Measurements from ENCODE around the gene NR6A1. TPM values are rescaled to one million over a fixed set of nuclear protein-coding genes. Genes with fewer than 3 reads are reported as not detected.
"Not testable (repeated sequence)": the region's sequence is repeated elsewhere in the genome, so short reads cannot be mapped to it uniquely, and the experiment has no call there.

NR6A1 gene
- polyA plus RNA-seq, 1 donor: 1.1 TPM

DNA sequence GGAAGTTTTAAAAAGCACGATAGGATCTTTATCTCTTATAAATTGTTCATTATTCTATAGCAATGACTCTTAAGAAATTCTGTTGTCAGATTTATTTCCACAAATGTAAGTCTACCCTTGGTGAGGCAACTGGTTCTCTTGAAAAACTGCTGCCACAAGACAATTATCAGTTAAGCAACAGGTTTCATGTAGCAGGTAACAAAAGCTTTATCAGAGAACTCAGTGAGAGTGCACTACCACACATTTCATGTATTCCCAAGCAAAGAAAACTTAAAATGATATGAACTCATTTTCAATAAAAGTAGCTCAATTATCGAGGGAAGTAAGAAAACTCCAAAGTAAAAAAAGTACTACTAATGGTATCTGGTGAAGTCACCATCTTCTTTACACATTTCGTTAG lies 9.4 kb downstream of the NR6A1 start:
- DNase-seq (ENCODE audit: low read depth): no peak

DNA sequence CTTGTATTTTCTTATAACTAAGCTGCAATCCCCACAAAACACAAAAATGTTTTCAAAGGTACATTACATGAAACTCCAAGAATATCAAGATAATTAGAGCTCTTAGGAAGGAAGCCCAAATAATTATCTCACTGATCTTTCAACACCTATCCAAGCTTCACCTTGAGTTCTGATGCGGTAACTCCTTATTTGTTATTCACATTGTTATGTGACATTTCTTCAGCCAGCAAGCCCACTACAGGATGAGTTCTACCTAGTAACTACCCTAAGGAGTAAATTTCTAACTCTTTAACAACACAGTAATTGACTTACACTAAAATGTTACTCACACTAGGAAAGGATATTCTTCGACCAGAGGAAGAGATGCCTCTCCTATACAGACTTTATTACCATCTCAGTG lies 9.9 kb downstream of the NR6A1 start:
- DNase-seq (ENCODE audit: low read depth): no peak

DNA sequence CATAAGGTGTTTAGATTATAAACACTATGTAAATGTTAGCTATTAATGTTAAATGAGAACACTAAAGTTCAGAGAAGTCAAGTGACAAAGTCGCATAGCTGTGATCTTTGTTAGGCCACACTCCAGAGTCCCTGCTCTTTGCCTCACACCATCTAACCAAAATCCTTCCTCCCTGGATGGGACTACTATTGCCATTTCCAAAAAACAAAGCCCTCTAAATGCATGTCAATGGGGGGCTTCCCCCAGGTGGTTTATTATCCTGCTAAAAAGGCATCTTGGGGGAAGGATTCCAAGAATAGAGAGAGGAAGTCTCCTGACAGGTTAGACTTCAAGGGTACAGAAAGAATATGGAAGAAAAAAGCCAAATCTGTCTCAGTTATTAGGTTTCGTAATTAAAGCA lies 10.4 kb downstream of the NR6A1 start:
- no peak for DNase-seq (ENCODE audit: low read depth)

DNA sequence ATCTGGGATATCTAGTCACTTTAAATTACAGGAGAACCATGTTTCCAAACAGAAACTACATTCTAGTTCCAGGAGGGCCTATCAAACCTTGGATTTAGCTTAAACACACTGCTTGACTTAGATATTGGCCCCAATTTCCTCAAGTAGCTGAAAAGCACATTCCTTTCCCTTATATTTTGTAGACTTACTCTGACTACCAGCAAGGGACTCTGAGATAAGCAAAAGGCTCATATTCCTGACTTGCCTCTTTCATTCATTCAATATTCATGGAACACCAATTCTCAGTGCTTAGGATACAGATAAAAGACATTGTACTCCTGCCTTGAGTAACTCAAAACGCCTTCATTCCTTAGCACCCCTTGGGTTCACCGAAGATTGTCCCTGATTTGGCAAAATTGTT lies 11.8 kb downstream of the NR6A1 start:
- no peak for DNase-seq (ENCODE audit: low read depth)

DNA sequence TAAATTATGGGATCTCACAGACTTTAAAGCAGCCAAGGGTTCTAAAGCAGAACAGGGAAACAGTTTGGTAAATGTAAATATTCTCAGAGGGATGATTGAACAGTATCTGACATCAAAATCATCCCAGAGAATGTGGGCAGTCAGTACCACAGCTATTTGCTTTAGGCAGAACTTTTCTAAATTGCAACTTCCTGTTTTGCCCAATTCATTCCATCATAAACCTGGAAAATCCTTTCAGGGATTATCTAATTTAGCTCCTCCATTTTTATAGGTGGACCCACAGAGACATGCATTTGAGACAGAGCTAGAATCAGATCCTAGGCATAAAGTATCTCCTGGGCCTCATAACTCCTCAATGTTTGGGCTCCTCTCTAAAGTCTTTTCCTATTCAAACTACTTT lies 12.4 kb downstream of the NR6A1 start:
- DNase-seq (ENCODE audit: low read depth): no peak

DNA sequence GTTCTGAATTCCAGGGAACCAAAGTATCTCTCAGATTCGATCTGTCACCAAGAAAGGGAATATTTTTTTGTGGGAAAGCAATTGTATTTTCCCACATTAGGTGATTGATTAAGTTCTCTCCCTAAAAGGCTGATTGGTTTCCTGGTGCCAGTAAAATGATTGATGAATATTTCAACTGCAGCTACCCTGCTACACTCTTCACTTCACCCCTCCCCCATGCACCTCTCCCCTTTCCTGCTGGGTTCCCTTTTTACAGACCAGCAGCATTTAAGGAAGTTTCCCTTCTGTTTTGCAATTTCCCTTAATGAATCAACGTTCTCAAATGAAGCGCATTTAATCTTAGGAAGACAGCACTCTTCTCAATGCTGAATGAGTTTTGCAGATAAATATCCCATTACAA lies 13.1 kb downstream of the NR6A1 start:
- DNase-seq (ENCODE audit: low read depth): no peak

DNA sequence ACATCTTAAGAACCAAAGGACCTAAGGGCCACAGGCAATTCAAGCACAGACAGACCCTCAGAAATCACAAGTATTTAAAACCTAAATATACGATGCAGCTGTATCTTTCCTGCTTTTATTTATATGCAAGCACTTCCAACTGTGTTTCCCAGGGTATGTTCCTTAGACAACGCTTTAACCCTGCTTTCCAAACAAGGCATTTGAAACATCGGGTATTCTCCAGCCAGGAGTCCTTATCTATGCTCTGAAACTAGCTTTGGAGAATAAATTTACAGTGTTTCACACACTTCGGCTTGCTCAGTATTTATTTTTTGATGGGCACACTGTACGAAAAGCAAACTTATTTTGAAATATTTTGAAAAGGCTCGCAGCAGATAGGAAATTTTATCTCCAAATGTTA lies 13.5 kb downstream of the NR6A1 start:
- DNase-seq (ENCODE audit: low read depth): no peak

DNA sequence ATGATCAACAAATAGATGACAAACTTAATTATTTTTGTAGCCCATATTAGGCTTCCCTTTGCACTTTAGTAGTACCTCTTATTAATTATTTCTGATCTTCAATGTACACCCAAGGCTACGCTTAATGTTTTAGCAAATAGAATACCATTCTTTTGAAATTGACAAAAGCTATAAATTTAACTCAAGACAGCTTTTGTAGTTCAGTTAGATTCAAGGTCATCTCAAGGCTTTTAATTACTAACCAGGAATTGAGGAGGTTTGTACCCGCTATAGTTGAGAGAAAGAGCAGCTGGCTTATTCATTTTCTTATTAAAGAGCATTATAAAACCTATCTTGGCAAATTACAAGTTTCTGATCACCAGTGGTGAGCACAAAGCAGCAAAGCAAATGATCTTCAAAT lies 15.1 kb downstream of the NR6A1 start:
- DNase-seq (ENCODE audit: low read depth): no peak

DNA sequence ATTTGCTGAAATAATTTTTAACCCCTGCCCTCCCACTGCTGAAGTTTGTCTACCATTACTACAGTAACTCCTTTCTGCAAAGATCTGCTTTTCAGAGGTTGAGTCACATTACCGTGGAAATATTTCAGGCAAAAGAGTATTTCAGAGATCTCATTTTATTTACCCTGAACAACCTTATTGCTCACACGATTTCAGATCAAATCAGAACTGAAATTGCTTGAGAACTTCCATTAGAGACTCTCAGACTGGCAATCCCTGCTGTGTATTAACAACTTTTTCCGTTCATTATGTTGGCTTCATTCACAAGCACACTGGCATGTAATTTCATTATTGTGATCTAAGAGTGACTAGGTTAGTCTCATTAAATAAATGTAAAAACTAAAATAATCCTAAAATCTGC lies 16.1 kb downstream of the NR6A1 start:
- DNase-seq (ENCODE audit: low read depth): no peak

DNA sequence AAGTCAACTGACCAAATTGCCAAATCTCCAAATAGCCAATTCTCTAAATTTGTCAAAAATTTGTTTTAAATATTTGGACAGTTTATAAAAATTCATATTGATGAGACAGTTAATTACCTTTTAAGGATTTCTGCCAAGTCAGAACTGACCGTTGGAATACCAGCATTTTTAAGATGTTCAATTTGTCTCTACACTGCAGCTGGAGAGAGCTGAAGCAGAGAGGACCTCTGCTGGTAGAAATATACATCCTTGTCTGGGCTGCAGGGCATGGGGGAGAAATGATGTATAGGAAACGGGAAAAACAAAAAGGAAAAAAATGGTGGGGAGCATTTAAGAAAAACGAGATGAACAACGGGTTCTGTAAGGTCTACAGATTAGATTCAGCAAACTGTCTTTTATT lies 16.8 kb downstream of the NR6A1 start:
- DNase-seq (ENCODE audit: low read depth): no peak

DNA sequence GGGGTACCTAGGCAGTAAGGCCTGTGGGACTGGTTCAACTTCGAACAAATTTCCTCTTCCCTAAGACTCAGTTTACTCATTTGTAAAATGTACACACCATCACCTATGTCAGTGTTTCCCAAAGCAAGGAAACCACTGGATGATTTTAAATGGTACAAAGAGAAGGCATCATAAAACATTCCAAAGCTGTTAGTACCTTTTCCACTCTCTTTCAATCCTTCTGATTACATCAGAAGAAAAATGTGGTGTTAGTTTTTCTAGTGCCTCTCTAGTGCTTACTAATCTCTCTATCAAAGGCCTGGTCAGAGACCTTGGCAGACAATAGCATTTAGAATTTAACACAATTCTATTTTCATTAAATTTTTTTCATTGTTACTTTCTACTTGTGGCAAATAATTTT lies 18.1 kb downstream of the NR6A1 start:
- no peak for DNase-seq (ENCODE audit: low read depth)

DNA sequence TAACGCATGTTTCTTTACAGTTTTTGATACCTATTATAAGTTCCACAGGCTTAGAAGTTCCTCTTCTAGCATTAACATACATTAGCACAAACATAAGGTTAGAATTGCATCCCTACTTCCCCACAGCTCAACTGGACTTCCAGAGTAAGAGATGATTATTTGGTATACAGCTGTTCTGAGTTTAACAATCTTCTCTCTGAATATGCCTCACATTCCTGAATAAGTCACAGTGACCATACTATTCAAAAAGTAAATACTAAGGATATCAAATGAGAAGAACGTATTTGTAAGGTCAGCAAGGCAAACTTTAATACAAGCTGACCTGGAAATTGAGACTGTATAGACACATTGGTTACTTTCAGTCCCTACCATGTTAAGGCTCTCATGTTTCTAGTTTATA lies 21.3 kb downstream of the NR6A1 start:
- no peak for DNase-seq (ENCODE audit: low read depth)

DNA sequence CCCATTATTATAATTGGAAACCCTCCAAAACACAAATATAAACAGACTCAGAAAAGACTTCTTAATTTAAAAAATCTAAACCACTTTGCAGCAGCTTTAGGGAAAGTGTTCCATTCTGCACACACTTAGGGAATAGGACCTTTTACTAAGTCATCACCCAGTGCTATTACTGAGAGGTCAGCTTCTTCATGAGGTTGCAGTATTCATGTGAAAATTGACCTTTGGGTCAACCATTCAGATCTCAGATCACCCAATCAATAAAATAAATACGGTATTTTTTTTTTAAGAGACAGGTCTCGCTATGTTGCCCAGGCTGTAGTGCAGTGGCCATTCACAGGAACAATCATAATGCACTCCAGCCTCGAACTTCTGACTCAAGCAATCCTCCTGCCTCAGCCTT lies 21.8 kb downstream of the NR6A1 start:
- DNase-seq (ENCODE audit: low read depth): no peak

DNA sequence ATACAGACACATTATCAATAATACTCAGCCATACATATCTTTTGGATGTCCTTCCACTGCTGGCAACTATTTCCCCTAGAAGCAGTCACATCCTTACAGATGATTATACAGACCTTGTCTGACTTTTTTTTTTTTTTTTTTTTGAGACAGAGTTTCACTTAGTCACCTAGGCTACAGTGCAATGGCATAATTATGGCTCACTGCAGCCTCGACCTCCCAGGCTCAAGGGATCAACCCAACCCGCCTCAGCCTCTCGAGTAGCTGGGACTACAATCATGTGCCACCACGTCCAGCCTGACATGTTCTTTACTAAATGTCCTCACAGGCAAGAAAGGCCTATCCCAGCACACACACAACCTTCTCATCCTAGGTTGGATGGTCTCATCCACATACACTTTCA lies 24.0 kb downstream of the NR6A1 start:
- no peak for DNase-seq (ENCODE audit: low read depth)

DNA sequence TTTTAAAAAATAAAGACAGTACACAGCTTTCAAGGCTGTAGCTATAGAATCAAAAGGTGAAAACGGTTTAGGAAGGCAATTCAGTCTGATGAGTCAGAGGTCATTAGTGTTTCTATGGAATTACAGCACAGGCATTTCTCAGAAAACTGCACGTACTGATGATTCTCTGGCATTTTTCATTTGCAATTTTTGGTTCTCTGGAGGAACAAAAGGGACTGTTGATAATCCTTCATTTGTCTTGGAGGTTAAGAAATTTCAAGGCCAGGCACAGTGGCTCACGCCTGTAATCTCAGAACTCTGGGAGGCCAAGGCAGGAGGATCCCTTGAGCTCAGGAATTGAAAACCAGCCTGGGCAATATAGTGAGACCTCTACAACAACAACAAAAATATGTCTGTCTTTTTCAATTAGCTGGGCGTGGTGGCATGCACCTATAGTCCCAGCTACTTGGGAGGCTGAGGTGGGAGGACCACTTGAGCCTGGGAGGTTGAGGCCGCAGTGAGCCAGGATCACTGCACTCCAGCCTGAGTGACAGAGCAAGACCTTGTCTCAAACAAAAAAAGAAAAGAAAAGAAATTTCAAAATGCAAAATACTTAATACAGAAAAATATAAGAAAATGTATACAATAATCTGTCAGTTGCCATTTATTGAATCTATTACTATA lies 27.3 kb downstream of the NR6A1 start:
- DNase-seq (ENCODE audit: low read depth): no peak

DNA sequence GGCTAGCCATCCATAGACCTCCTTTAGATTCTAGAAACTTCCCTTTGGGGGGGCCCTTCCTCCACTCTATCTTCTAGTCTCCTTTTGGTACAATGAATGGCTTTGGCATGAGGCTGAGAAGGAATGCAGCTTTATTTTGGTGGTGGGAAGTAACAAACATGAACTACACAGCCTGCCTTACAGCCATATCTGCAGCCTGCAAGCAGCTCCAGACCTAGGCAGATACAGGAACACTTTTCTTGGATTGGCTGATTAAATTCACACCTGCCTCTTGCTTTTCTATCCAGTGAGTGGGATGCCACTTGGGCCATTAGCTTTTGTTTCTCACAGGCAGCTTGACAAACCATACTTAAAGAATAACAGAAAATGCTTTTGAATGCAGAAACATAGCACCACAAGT lies 28.2 kb downstream of the NR6A1 start:
- DNase-seq (ENCODE audit: low read depth): no peak

DNA sequence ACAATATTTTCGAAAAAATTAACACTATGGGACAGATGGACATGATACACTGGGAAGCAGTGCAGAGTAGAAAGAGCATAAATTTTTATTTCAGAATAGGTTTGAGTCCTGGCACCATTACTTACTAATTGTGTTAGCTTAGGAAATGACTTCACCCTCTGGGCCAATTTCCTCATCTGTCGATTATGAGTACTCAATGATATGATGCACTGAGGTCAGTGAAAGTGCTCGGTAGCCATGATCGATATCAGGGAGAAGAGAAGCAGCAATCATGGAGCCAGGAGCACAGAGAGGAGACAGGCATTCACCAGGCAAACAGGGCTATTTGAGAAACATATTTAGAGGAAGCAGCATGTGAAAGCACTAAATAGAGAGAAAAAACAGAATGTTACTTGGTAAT lies 29.4 kb downstream of the NR6A1 start:
- no peak for DNase-seq (ENCODE audit: low read depth)

DNA sequence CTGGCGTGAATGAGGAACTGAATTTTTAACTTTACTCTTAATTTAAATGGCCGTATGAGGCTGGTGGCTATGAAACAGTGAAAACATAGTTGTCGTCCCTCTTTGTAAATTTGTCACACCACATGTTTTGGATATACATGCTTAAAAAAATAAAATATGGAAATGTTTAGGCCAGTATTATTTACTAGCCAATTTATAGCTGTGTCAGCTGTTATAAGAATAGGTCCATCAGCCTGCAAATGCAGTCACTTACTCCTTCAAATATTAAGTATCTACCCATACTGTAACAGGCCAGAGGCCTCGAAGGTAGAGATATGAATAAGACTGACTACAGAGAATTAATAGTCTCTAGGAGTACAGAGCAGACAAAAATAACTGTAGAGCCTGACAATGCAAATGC lies 30.0 kb downstream of the NR6A1 start:
- DNase-seq (ENCODE audit: low read depth): no peak

DNA sequence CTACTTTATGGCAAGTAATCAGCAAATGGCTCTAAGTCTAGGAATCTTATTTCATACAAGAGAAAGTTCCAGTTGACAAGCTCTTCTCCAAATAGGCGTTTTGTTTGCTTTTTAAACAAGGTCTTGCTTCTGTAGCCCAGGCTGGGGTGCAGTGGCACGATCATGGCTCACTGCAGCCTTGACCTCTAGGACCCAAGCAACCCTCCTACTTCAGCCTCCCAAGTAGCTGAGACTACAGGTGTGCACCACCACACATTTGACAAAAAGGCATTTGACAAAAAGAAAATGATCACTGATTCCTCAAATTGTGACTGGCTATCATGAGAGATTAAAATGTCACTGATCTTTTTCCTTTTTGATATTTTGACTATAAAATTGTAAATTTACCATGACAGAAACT lies 31.8 kb downstream of the NR6A1 start:
- no peak for DNase-seq (ENCODE audit: low read depth)

DNA sequence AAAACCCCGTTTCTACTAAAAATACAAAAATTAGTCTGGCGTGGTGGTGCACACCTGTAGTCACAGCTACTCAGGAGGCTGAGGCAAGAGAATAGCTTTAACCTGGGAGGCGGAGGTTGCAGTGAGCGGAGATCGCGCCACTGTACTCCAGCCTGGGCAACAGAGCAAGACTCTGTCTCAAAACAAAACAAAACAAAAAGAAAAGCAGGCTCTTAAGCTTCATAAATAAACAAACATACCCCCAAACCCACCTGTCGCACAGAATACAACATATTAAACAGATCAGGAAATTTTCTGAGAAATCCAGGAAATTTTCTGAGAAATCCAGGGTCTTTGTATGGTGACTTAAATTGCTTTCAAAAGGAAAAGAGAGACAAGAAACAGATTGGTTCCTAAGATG lies 33.0 kb downstream of the NR6A1 start:
- DNase-seq (ENCODE audit: low read depth): not testable (repeated sequence)

DNA sequence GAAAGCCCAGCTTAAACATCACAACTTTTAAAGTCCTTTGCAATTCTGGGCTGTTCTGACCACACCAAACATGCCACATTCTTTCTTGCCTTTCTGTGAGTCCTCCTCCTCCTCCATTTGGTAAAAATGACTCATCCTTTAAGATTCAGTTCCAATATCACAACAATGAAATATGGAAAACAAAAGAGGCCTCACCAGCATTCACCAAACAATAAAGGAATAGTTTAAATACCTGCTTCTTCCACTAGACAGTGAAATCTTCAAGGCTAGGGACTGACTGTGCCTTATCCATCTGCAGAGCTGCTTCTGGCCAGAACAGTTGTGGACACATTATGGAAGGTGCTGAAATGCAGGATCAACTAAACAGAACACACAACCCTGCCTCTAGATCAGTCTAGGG lies 36.0 kb downstream of the NR6A1 start:
- no peak for DNase-seq (ENCODE audit: low read depth)

DNA sequence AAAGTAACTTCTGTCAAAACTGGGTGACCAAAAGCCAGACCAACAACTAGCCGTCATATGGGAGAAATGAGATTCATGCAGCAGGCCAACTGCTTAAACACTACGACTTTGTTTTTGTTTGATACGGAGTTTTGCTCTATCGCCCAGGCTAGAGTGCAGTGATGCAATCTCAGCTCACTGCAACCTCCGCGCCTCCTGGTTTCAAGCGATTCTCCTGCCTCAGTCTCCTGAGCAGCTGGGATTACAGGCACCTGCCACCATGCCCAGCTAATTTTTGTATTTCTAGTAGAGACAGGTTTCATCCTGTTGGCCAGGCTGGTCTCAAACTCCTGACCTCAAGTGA lies 36.4 kb downstream of the NR6A1 start:
- DNase-seq (ENCODE audit: low read depth): not testable (repeated sequence)

DNA sequence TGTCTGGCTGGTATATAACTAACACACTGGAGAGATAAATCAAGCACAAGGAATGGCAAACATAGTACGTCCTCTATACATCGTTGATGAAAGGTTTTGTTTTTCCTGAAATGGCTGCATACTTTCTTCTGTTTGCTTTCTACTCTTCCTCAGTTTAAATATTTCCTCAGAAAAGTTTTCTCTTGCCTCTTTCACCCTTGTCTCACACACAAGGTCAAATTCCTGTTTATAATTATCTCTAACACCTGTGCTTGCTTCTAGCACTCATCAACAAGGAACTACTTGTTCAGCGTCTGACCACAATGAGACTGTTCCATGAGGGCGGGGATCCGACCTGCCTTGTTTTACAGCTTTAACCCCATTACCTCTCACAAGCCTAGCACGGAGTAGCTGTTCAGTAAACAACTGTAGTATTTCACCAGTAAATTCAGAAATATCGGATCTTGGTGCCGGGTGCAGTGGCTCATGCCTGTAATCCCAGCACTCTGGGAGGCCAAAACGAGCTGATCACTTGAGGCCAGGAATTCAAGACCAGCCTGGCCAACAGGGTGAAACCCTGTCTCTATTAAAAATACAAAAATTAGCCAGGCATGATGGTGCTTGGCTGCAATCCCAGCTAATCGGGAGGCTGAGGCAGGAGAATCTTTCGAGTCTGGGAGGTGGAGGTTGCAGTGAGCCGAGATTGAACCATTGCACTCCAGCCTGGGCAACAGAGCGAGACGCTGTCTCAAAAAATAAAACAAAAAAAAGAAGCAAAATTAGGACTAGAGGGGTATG lies 37.0 kb downstream of the NR6A1 start:
- no peak for DNase-seq (ENCODE audit: low read depth)

DNA sequence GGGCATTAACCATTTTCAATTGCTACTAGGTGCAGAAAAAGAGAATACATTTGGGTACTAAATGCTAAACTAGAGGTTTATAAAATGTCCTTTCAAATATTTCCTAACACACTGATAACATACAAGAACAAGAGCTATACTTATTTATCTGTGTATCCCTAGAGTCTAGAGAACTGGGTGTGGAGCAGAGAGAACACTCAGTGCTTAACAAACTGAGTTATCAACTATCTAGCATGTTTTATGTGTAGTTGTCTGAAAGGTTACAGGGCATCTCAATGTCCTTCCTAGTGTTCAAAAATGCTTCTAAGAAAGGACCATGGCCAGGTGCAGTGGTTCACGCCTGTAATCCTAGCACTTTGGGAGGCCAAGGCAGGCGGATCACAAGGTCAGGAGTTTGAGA lies 40.3 kb downstream of the NR6A1 start:
- DNase-seq (ENCODE audit: low read depth): no peak
